H9 (cell line): ENCODE results near the gene PHF10. TPM values are rescaled to one million over a fixed set of nuclear protein-coding genes. Genes with fewer than 3 reads are reported as not detected.

ENCODE experiments used
- DNase-seq: peaks from one replicate; pipeline ENCODE4 v3.0.0-alpha.2; 2017
- H2AFZ ChIP-seq: one replicate; pipeline ENCODE4 v1.6.1; 2013; ENCODE audit warnings: mild to moderate bottlenecking, low read length, control low read depth, moderate library complexity
- H2AK5ac ChIP-seq: 2 replicates; pipeline ENCODE4 v1.6.1; 2013; ENCODE audit warnings: low read length, control low read depth, mixed read lengths; ENCODE audit not compliant: insufficient read length
- H2BK120ac ChIP-seq: one replicate; pipeline ENCODE4 v1.6.1; 2013; ENCODE audit warnings: low read depth, mild to moderate bottlenecking, low read length, control low read depth, inconsistent platforms; ENCODE audit not compliant: poor library complexity, severe bottlenecking
- H2BK12ac ChIP-seq: 2 replicates; pipeline ENCODE4 v1.6.1; 2013; ENCODE audit warnings: low read length, control low read depth, mixed read lengths, low read depth; ENCODE audit not compliant: insufficient read length
- H2BK15ac ChIP-seq: 2 replicates; pipeline ENCODE4 v1.6.1; 2013; ENCODE audit warnings: low read depth, low read length, control low read depth
- H2BK20ac ChIP-seq: one replicate; pipeline ENCODE4 v1.6.1; 2013; ENCODE audit warnings: low read depth, mild to moderate bottlenecking, low read length, control low read depth, inconsistent platforms; ENCODE audit not compliant: poor library complexity, severe bottlenecking
- H2BK5ac ChIP-seq: 2 replicates; pipeline ENCODE4 v1.6.1; 2013; ENCODE audit warnings: low read length, control low read depth, mixed read lengths; ENCODE audit not compliant: insufficient read length
- H3K14ac ChIP-seq: 2 replicates; pipeline ENCODE4 v1.6.1; 2013; ENCODE audit warnings: low read length, control low read depth; ENCODE audit not compliant: insufficient read depth
- H3K18ac ChIP-seq: 2 replicates; pipeline ENCODE4 v1.6.1; 2013; ENCODE audit warnings: low read depth, mild to moderate bottlenecking, mixed read lengths, low read length, control low read depth; ENCODE audit not compliant: insufficient read length
- H3K23ac ChIP-seq: 2 replicates; pipeline ENCODE4 v1.6.1; 2013; ENCODE audit warnings: low read length, control low read depth, mixed read lengths, low read depth; ENCODE audit not compliant: insufficient read length
- H3K23me2 ChIP-seq: 2 replicates; pipeline ENCODE4 v1.6.1; 2013; ENCODE audit warnings: low read depth, mild to moderate bottlenecking, mixed read lengths, low read length, control low read depth; ENCODE audit not compliant: insufficient read length, poor library complexity, severe bottlenecking
- H3K27ac ChIP-seq: 2 replicates; pipeline ENCODE4 v1.5.1; 2013; ENCODE audit warnings: low read length, control low read depth, mixed read lengths, low read depth; ENCODE audit not compliant: insufficient read length
- H3K27me3 ChIP-seq: 2 replicates; pipeline ENCODE4 v1.6.1; 2013; ENCODE audit warnings: low read length, control low read depth, inconsistent platforms; ENCODE audit not compliant: insufficient read depth
- H3K4ac ChIP-seq: 2 replicates; pipeline ENCODE4 v1.6.1; 2013; ENCODE audit warnings: low read depth, mild to moderate bottlenecking, control low read depth, inconsistent platforms, low read length, moderate library complexity
- H3K4me1 ChIP-seq: 2 replicates; pipeline ENCODE4 v1.6.1; 2013; ENCODE audit warnings: low read length, control low read depth, inconsistent platforms; ENCODE audit not compliant: insufficient read depth
- H3K4me2 ChIP-seq: 2 replicates; pipeline ENCODE4 v1.6.1; 2013; ENCODE audit warnings: low read length, control low read depth, mixed read lengths; ENCODE audit not compliant: insufficient read length, insufficient read depth
- H3K56ac ChIP-seq: 2 replicates; pipeline ENCODE4 v1.6.1; 2013; ENCODE audit warnings: low read depth, mild to moderate bottlenecking, mixed read lengths, low read length, control low read depth; ENCODE audit not compliant: insufficient read length
- H3K79me1 ChIP-seq: 2 replicates; pipeline ENCODE4 v1.6.1; 2013; ENCODE audit warnings: low read depth, mild to moderate bottlenecking, moderate library complexity, low read length, control low read depth, inconsistent platforms; ENCODE audit not compliant: insufficient read depth, poor library complexity, severe bottlenecking
- H3K79me2 ChIP-seq: 2 replicates; pipeline ENCODE4 v1.6.1; 2013; ENCODE audit warnings: low read length, control low read depth, inconsistent platforms; ENCODE audit not compliant: insufficient read depth
- H3K9ac ChIP-seq: 2 replicates; pipeline ENCODE4 v1.6.1; 2013; ENCODE audit warnings: low read length, control low read depth, mixed read lengths; ENCODE audit not compliant: insufficient read length; ENCODE audit errors: extremely low read depth
- H3K9me3 ChIP-seq: one replicate; pipeline ENCODE4 v1.6.1; 2013; ENCODE audit warnings: low read depth, low read length, inconsistent platforms; ENCODE audit not compliant: control insufficient read depth
- H3T11ph ChIP-seq: one replicate; pipeline ENCODE4 v1.6.1; 2013; ENCODE audit warnings: mild to moderate bottlenecking, low read length, control low read depth, inconsistent platforms
- H4K20me1 ChIP-seq: one replicate; pipeline ENCODE4 v1.6.1; 2013; ENCODE audit not compliant: control insufficient read depth, insufficient read length, insufficient read depth
- H4K5ac ChIP-seq: 2 replicates; pipeline ENCODE4 v1.6.1; 2013; ENCODE audit warnings: low read depth, mild to moderate bottlenecking, mixed read lengths, low read length, control low read depth; ENCODE audit not compliant: insufficient read length
- H4K8ac ChIP-seq: replicated peaks from 2 replicates; pipeline ENCODE4 v1.6.1; 2013; ENCODE audit warnings: low read length, control low read depth, mixed read lengths, low read depth; ENCODE audit not compliant: insufficient read length
- H4K91ac ChIP-seq: 2 replicates; pipeline ENCODE4 v1.6.1; 2013; ENCODE audit warnings: low read depth, mild to moderate bottlenecking, moderate library complexity, mixed read lengths, low read length, control low read depth; ENCODE audit not compliant: insufficient read length
- H3K27ac Mint-ChIP-seq, 3 experiments: 2 replicates in 2 of 3; 3 replicates in 1 of 3; pipeline ENCODE4 v1.8.0; 2020 to 2021; ENCODE audit warnings: mixed read lengths in 3 of 3, mild to moderate bottlenecking in 1 of 3, moderate library complexity in 1 of 3
- H3K27me3 Mint-ChIP-seq: 2 replicates; pipeline ENCODE4 v1.8.0; 2021; ENCODE audit warnings: low read depth, mild to moderate bottlenecking, moderate library complexity, mixed read lengths
- H3K36me3 Mint-ChIP-seq, 3 experiments: 2 replicates in 2 of 3; 3 replicates in 1 of 3; pipeline ENCODE4 v1.8.0; 2020 to 2021; ENCODE audit warnings: low read depth in 3 of 3, mixed read lengths in 3 of 3; ENCODE audit not compliant: insufficient read depth in 1 of 3
- H3K4me1 Mint-ChIP-seq, 2 experiments: 2 replicates each; pipeline ENCODE4 v1.8.0; 2020; ENCODE audit warnings: mixed read lengths in 2 of 2
- H3K4me3 Mint-ChIP-seq, 2 experiments: 2 replicates in 1 of 2; 3 replicates in 1 of 2; pipeline ENCODE4 v1.8.0; 2020 to 2021; ENCODE audit warnings: mild to moderate bottlenecking in 2 of 2, mixed read lengths in 2 of 2, moderate library complexity in 1 of 2
- H3K9me3 Mint-ChIP-seq, 2 experiments: 2 replicates in 1 of 2; 3 replicates in 1 of 2; pipeline ENCODE4 v1.8.0; 2020; ENCODE audit warnings: mild to moderate bottlenecking in 2 of 2, mixed read lengths in 2 of 2, moderate library complexity in 1 of 2
- WGBS: extraction: QIAGEN DNeasy Blood & Tissue Kit; methylation state at CpG from one replicate; pipeline ENCODE4 v1.1.7; 2013; ENCODE audit warnings: missing lambda C conversion rate, low lambda C conversion rate, mixed read lengths; ENCODE audit not compliant: insufficient read length; ENCODE audit errors: extremely low coverage; 5-methylcytosine and 5-hydroxymethylcytosine counted together
- total RNA-seq: library from RNA; stranded (reverse); gene quantifications from 2 replicates; pipeline ENCODE4 v1.2.1, GENCODE V29; 2021
- TF ChIP-seq, protein P1 (sequence below): fragments of 200-600 bp; sonication (generic); conservative IDR thresholded peaks from 3 replicates; pipeline ENCODE4 v1.8.0; 2021; ENCODE audit warnings: antibody characterized with exemption, mild to moderate bottlenecking

Gene PHF10
- total RNA-seq, 1 experiment from 2014 or later, result 59.0 TPM

DNA sequence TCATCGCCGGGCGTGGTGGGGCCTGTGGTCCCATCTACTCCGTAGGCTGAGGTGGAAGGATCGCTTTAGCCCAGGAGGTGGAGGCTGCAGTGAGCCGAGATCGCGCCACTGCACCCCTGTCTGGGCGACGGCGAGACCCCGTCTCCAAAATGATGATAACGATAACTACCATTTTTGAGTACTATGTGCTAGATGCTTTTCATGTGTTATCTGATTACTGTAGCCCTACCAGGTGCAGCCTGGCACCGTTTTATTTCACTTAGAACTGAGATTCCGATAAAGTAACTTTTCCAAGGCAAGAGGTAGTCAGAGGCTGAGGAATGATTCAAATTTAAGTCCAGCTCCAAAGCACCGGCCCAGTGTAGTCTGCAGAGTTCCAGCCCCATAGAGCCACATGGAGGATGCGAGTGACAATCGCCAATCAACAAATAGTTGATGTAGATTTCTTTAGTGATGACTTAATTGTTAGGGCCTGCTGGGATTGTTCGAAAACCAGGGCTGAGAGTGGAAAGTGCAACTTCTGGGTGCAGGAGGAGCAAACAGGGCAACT, 27.8 kb upstream of the PHF10 start:
- peak overlapping the region; percentile 14 for H3K56ac ChIP-seq
- H3K27ac Mint-ChIP-seq, result peak overlapping the region; percentile 87 to 97 (median 97)
- H3K23ac ChIP-seq, result no peak overlapping the region
- peak overlapping the region; percentile 78 for H3K18ac ChIP-seq
- peak overlapping the region; percentile 54 for H3K27ac ChIP-seq
- H3K79me1 ChIP-seq, result no peaks in the 10 kb centered on the region
- no peak overlapping the region for H4K8ac ChIP-seq
- no peak overlapping the region for H2BK20ac ChIP-seq
- DNase-seq, result peak; percentile 32
- H3K79me2 ChIP-seq, result no peaks in the 10 kb centered on the region
- H3K9me3 ChIP-seq, result no peaks in the 10 kb centered on the region
- no peak overlapping the region for H4K91ac ChIP-seq
- H3K27me3 ChIP-seq, result no peaks in the 10 kb centered on the region
- H4K5ac ChIP-seq, result peak overlapping the region; percentile 30
- H2BK12ac ChIP-seq, result no peak overlapping the region
- peak overlapping the region; percentile 90 to 100 for H3K4me3 Mint-ChIP-seq
- H2AK5ac ChIP-seq, result no peak overlapping the region
- TF ChIP-seq, protein P1, sequence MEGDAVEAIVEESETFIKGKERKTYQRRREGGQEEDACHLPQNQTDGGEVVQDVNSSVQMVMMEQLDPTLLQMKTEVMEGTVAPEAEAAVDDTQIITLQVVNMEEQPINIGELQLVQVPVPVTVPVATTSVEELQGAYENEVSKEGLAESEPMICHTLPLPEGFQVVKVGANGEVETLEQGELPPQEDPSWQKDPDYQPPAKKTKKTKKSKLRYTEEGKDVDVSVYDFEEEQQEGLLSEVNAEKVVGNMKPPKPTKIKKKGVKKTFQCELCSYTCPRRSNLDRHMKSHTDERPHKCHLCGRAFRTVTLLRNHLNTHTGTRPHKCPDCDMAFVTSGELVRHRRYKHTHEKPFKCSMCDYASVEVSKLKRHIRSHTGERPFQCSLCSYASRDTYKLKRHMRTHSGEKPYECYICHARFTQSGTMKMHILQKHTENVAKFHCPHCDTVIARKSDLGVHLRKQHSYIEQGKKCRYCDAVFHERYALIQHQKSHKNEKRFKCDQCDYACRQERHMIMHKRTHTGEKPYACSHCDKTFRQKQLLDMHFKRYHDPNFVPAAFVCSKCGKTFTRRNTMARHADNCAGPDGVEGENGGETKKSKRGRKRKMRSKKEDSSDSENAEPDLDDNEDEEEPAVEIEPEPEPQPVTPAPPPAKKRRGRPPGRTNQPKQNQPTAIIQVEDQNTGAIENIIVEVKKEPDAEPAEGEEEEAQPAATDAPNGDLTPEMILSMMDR, result no peak
- H3K27me3 Mint-ChIP-seq, result no peaks in the 10 kb centered on the region
- H3K23me2 ChIP-seq, result peaks cover 10% of the 10 kb centered on the region
- no peak overlapping the region for H2AFZ ChIP-seq
- H3K4me2 ChIP-seq, result peak overlapping the region; percentile 65
- no peak overlapping the region for H2BK15ac ChIP-seq
- no peaks in the 10 kb centered on the region for H4K20me1 ChIP-seq
- H3K4ac ChIP-seq, result no peak overlapping the region
- no CpG with 5 or more reads among the region's 19 CpGs for WGBS
- no peaks in the 10 kb centered on the region for H3K9me3 Mint-ChIP-seq
- no peak overlapping the region for H2BK120ac ChIP-seq
- no peaks in the 10 kb centered on the region for H3K4me1 ChIP-seq
- H3T11ph ChIP-seq, result no peak overlapping the region
- peaks cover 20 to 25% of the 10 kb centered on the region in 2 experiments for H3K4me1 Mint-ChIP-seq
- H3K36me3 Mint-ChIP-seq, result peaks cover 2 to 9% (median 6%) of the 10 kb centered on the region in 3 experiments; a peak in 5 of 7 replicates
- H2BK5ac ChIP-seq, result no peak overlapping the region
- H3K9ac ChIP-seq, result peak overlapping the region; percentile 84
- peak overlapping the region; percentile 96 for H3K14ac ChIP-seq
